ENCODE data around the gene CTSK. TPM values are rescaled to one million over a fixed set of nuclear protein-coding genes. Genes with fewer than 3 reads are reported as not detected.
A peak's percentile ranks its signal among the peaks of the same experiment; 100 is the strongest.
"Not testable (repeated sequence)": the region's sequence is repeated elsewhere in the genome, so short reads cannot be mapped to it uniquely, and the experiment has no call there.

Gene CTSK
- polyA plus RNA-seq, result 10 to 100 TPM in 1 of 2 donors, 1 to 10 TPM in 1; 5.7 to 11.1 TPM

- Histone ChIP-seq H3K36me3 (ENCODE audit: control insufficient read depth in 2 of 2, insufficient read depth in 2 of 2, low read length in 1 of 2) (peaks cover 5 to 6% of the 10 kb centered on the region in 2 donors), H3K4me1 (ENCODE audit: control insufficient read depth in 2 of 2, insufficient read depth in 2 of 2, low read length in 1 of 2) (no peaks in the 10 kb centered on the region), H3K27me3 (ENCODE audit: control insufficient read depth in 1 of 2, insufficient read depth in 2 of 2, low read length in 2 of 2) (no peaks in the 10 kb centered on the region), H3K9me3 (ENCODE audit: control insufficient read depth in 2 of 2, insufficient read depth in 1 of 2, low read depth in 1 of 2, low read length in 1 of 2) (no peaks in the 10 kb centered on the region), H3K4me3 (ENCODE audit: low read depth in 1 of 2, low read length in 2 of 2) (peak within 1 kb of the TSS in 1 of 2 donors; percentile 21), H3K27ac (ENCODE audit: low read depth in 2 of 2, low read length in 1 of 2) (peak within 1 kb of the TSS in 1 of 2 donors; percentile 3)
- WGBS, 2 donors, result 57 to 66% methylated on average over 7 of the region's 7 CpGs
Observed at GRCh38 chr1:150808121-150808520, at the start of gene CTSK. CTSK (minus strand) TSS chr1:150808260; CDS start chr1:150806805, 1,455 bp downstream.

GRCh38 chr1:150852734-150853133 is 44.7 kb upstream of the CTSK start:
- not testable (repeated sequence) for H3K9me3 ChIP-seq (ENCODE audit: control insufficient read depth in 2 of 2, insufficient read depth in 1 of 2, low read depth in 1 of 2, low read length in 1 of 2); H3K4me1 ChIP-seq (ENCODE audit: control insufficient read depth in 2 of 2, insufficient read depth in 2 of 2, low read length in 1 of 2); H3K27ac ChIP-seq (ENCODE audit: low read depth in 2 of 2, low read length in 1 of 2); H3K27me3 ChIP-seq (ENCODE audit: control insufficient read depth in 1 of 2, insufficient read depth in 2 of 2, low read length in 2 of 2); H3K4me3 ChIP-seq (ENCODE audit: low read depth in 1 of 2, low read length in 2 of 2); H3K36me3 ChIP-seq (ENCODE audit: control insufficient read depth in 2 of 2, insufficient read depth in 2 of 2, low read length in 1 of 2)
- 83 to 89% methylated on average over 3 of the region's 3 CpGs for WGBS, 2 donors

DNA sequence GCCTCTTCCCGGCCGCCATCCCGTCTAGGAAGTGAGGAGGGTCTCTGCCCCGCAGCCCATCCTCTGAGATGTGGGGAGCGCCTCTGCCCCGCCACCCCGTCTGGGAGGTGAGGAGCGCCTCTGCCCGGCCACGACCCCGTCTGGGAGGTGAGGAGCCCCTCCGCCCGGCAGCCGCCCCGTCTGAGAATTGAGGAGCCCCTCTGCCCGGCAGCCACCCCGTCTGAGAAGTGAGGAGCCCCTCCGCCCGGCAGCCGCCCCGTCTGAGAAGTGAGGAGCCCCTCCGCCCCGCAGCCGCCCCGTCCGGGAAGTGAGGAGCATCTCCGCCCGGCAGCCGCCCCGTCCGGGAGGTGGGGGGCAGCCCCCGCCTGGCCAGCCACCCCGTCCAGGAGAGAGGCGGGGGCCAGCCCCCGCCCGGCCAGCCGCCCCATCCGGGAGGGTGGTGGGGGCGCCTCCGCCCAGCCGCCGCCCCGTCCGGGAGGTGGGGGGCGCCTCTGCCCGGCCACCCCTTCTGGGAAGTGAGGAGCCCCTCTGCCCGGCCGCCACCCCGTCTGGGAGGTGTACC is 42.8 kb upstream of the CTSK start:
- H3K9me3 ChIP-seq (ENCODE audit: control insufficient read depth in 2 of 2, insufficient read depth in 1 of 2, low read depth in 1 of 2, low read length in 1 of 2); H3K4me1 ChIP-seq (ENCODE audit: control insufficient read depth in 2 of 2, insufficient read depth in 2 of 2, low read length in 1 of 2); H3K4me3 ChIP-seq (ENCODE audit: low read depth in 1 of 2, low read length in 2 of 2); H3K27me3 ChIP-seq (ENCODE audit: control insufficient read depth in 1 of 2, insufficient read depth in 2 of 2, low read length in 2 of 2); H3K27ac ChIP-seq (ENCODE audit: low read depth in 2 of 2, low read length in 1 of 2); H3K36me3 ChIP-seq (ENCODE audit: control insufficient read depth in 2 of 2, insufficient read depth in 2 of 2, low read length in 1 of 2): not testable (repeated sequence)
- 97 to 98% methylated on average over 36 to 49 of the region's 49 CpGs for WGBS, 2 donors

GRCh38 chr1:150846473-150847146 is 38.5 kb upstream of the CTSK start:
- WGBS, 2 donors, result 92 to 96% methylated on average over 4 of the region's 4 CpGs
- Histone ChIP-seq H3K9me3 (ENCODE audit: control insufficient read depth in 2 of 2, insufficient read depth in 1 of 2, low read depth in 1 of 2, low read length in 1 of 2) (no peaks in the 10 kb centered on the region), H3K36me3 (ENCODE audit: control insufficient read depth in 2 of 2, insufficient read depth in 2 of 2, low read length in 1 of 2) (no peaks in the 10 kb centered on the region), H3K4me1 (ENCODE audit: control insufficient read depth in 2 of 2, insufficient read depth in 2 of 2, low read length in 1 of 2) (no peaks in the 10 kb centered on the region), H3K27ac (ENCODE audit: low read depth in 2 of 2, low read length in 1 of 2) (no peak overlapping the region), H3K4me3 (ENCODE audit: low read depth in 1 of 2, low read length in 2 of 2) (no peak overlapping the region), H3K27me3 (ENCODE audit: control insufficient read depth in 1 of 2, insufficient read depth in 2 of 2, low read length in 2 of 2) (no peaks in the 10 kb centered on the region)

GRCh38 chr1:150843474-150843873 is 35.4 kb upstream of the CTSK start:
- H3K27ac ChIP-seq (ENCODE audit: low read depth in 2 of 2, low read length in 1 of 2), result no peak overlapping the region
- H3K36me3 ChIP-seq (ENCODE audit: control insufficient read depth in 2 of 2, insufficient read depth in 2 of 2, low read length in 1 of 2), result peaks cover 0 to 4% of the 10 kb centered on the region in 2 donors
- H3K27me3 ChIP-seq (ENCODE audit: control insufficient read depth in 1 of 2, insufficient read depth in 2 of 2, low read length in 2 of 2), result no peaks in the 10 kb centered on the region
- 86 to 90% methylated on average over 2 of the region's 2 CpGs for WGBS, 2 donors
- H3K4me3 ChIP-seq (ENCODE audit: low read depth in 1 of 2, low read length in 2 of 2), result no peak overlapping the region
- no peaks in the 10 kb centered on the region for H3K9me3 ChIP-seq (ENCODE audit: control insufficient read depth in 2 of 2, insufficient read depth in 1 of 2, low read depth in 1 of 2, low read length in 1 of 2)
- no peaks in the 10 kb centered on the region for H3K4me1 ChIP-seq (ENCODE audit: control insufficient read depth in 2 of 2, insufficient read depth in 2 of 2, low read length in 1 of 2)

DNA sequence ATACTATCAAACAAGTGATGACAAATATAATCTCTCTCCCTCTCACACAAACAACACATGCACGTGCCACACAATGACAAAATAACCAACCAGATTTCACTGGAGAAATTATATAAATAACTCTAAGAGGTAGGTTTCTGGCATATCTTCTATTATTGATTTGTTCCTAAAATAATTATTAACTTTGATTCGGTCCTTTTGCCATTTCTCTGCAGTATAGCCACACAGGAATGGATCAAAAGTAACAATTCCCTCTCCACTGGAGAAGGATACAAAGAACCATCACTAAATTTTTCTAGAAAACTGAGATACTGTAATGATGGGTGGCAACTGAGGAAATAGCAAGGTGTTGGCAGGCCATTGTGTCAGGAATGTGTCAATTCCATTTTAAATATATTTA is 34.9 kb upstream of the CTSK start:
- H3K27me3 ChIP-seq (ENCODE audit: control insufficient read depth in 1 of 2, insufficient read depth in 2 of 2, low read length in 2 of 2), result no peaks in the 10 kb centered on the region
- H3K9me3 ChIP-seq (ENCODE audit: control insufficient read depth in 2 of 2, insufficient read depth in 1 of 2, low read depth in 1 of 2, low read length in 1 of 2), result no peaks in the 10 kb centered on the region
- H3K4me1 ChIP-seq (ENCODE audit: control insufficient read depth in 2 of 2, insufficient read depth in 2 of 2, low read length in 1 of 2), result no peaks in the 10 kb centered on the region
- peaks cover 0 to 4% of the 10 kb centered on the region in 2 donors for H3K36me3 ChIP-seq (ENCODE audit: control insufficient read depth in 2 of 2, insufficient read depth in 2 of 2, low read length in 1 of 2)
- no peak overlapping the region for H3K4me3 ChIP-seq (ENCODE audit: low read depth in 1 of 2, low read length in 2 of 2)
- 77 to 88% methylated on average over 2 of the region's 2 CpGs for WGBS, 2 donors
- H3K27ac ChIP-seq (ENCODE audit: low read depth in 2 of 2, low read length in 1 of 2), result no peak overlapping the region

GRCh38 chr1:150842343-150842742 is 34.3 kb upstream of the CTSK start:
- H3K27ac ChIP-seq (ENCODE audit: low read depth in 2 of 2, low read length in 1 of 2), result no peak overlapping the region
- H3K4me3 ChIP-seq (ENCODE audit: low read depth in 1 of 2, low read length in 2 of 2), result no peak overlapping the region
- H3K9me3 ChIP-seq (ENCODE audit: control insufficient read depth in 2 of 2, insufficient read depth in 1 of 2, low read depth in 1 of 2, low read length in 1 of 2), result no peaks in the 10 kb centered on the region
- H3K27me3 ChIP-seq (ENCODE audit: control insufficient read depth in 1 of 2, insufficient read depth in 2 of 2, low read length in 2 of 2), result no peaks in the 10 kb centered on the region
- no peaks in the 10 kb centered on the region for H3K4me1 ChIP-seq (ENCODE audit: control insufficient read depth in 2 of 2, insufficient read depth in 2 of 2, low read length in 1 of 2)
- WGBS, 2 donors, result 61 to 72% methylated on average over 2 of the region's 2 CpGs
- peaks cover 0 to 4% of the 10 kb centered on the region in 2 donors for H3K36me3 ChIP-seq (ENCODE audit: control insufficient read depth in 2 of 2, insufficient read depth in 2 of 2, low read length in 1 of 2)

GRCh38 chr1:150841626-150842025 is 33.6 kb upstream of the CTSK start:
- peaks cover 0 to 4% of the 10 kb centered on the region in 2 donors for H3K36me3 ChIP-seq (ENCODE audit: control insufficient read depth in 2 of 2, insufficient read depth in 2 of 2, low read length in 1 of 2)
- no peaks in the 10 kb centered on the region for H3K27me3 ChIP-seq (ENCODE audit: control insufficient read depth in 1 of 2, insufficient read depth in 2 of 2, low read length in 2 of 2)
- H3K27ac ChIP-seq (ENCODE audit: low read depth in 2 of 2, low read length in 1 of 2), result no peak overlapping the region
- no peak overlapping the region for H3K4me3 ChIP-seq (ENCODE audit: low read depth in 1 of 2, low read length in 2 of 2)
- no peaks in the 10 kb centered on the region for H3K4me1 ChIP-seq (ENCODE audit: control insufficient read depth in 2 of 2, insufficient read depth in 2 of 2, low read length in 1 of 2)
- WGBS, 2 donors, result 89 to 92% methylated on average over 3 of the region's 3 CpGs
- no peaks in the 10 kb centered on the region for H3K9me3 ChIP-seq (ENCODE audit: control insufficient read depth in 2 of 2, insufficient read depth in 1 of 2, low read depth in 1 of 2, low read length in 1 of 2)

DNA sequence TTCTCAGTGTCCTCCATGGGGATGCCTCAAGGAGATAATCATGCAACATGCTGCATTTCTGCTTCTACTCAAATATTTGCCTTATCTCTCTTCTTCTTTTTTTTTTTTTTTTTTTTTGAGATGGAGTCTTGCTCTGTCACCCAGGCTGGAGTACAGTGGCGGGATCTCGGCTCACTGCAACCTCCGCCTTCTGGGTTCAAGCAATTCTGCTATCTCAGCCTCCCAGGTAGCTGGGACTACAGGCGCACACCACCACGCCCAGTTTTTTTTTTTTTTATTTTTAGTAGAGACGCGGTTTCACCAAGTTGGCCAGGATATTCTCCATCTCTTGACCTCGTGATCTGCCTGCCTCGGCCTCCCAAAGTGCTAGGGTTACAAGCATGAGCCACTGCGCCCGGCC is 32.8 kb upstream of the CTSK start:
- not testable (repeated sequence) for H3K4me1 ChIP-seq (ENCODE audit: control insufficient read depth in 2 of 2, insufficient read depth in 2 of 2, low read length in 1 of 2); H3K4me3 ChIP-seq (ENCODE audit: low read depth in 1 of 2, low read length in 2 of 2); H3K27ac ChIP-seq (ENCODE audit: low read depth in 2 of 2, low read length in 1 of 2); H3K9me3 ChIP-seq (ENCODE audit: control insufficient read depth in 2 of 2, insufficient read depth in 1 of 2, low read depth in 1 of 2, low read length in 1 of 2); H3K36me3 ChIP-seq (ENCODE audit: control insufficient read depth in 2 of 2, insufficient read depth in 2 of 2, low read length in 1 of 2); H3K27me3 ChIP-seq (ENCODE audit: control insufficient read depth in 1 of 2, insufficient read depth in 2 of 2, low read length in 2 of 2)
- WGBS, 2 donors, result 88 to 96% methylated on average over 11 of the region's 11 CpGs
